ENCODE measurements around the gene SENP6. TPM values are rescaled to one million over a fixed set of nuclear protein-coding genes. Genes with fewer than 3 reads are reported as not detected.

Gene SENP6, protein sequence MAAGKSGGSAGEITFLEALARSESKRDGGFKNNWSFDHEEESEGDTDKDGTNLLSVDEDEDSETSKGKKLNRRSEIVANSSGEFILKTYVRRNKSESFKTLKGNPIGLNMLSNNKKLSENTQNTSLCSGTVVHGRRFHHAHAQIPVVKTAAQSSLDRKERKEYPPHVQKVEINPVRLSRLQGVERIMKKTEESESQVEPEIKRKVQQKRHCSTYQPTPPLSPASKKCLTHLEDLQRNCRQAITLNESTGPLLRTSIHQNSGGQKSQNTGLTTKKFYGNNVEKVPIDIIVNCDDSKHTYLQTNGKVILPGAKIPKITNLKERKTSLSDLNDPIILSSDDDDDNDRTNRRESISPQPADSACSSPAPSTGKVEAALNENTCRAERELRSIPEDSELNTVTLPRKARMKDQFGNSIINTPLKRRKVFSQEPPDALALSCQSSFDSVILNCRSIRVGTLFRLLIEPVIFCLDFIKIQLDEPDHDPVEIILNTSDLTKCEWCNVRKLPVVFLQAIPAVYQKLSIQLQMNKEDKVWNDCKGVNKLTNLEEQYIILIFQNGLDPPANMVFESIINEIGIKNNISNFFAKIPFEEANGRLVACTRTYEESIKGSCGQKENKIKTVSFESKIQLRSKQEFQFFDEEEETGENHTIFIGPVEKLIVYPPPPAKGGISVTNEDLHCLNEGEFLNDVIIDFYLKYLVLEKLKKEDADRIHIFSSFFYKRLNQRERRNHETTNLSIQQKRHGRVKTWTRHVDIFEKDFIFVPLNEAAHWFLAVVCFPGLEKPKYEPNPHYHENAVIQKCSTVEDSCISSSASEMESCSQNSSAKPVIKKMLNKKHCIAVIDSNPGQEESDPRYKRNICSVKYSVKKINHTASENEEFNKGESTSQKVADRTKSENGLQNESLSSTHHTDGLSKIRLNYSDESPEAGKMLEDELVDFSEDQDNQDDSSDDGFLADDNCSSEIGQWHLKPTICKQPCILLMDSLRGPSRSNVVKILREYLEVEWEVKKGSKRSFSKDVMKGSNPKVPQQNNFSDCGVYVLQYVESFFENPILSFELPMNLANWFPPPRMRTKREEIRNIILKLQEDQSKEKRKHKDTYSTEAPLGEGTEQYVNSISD
- 27.9 to 40.9 TPM (median 29.6 TPM) in 5 replicates for total RNA-seq (2022; extraction: Qiagen RNA extraction)

DNA sequence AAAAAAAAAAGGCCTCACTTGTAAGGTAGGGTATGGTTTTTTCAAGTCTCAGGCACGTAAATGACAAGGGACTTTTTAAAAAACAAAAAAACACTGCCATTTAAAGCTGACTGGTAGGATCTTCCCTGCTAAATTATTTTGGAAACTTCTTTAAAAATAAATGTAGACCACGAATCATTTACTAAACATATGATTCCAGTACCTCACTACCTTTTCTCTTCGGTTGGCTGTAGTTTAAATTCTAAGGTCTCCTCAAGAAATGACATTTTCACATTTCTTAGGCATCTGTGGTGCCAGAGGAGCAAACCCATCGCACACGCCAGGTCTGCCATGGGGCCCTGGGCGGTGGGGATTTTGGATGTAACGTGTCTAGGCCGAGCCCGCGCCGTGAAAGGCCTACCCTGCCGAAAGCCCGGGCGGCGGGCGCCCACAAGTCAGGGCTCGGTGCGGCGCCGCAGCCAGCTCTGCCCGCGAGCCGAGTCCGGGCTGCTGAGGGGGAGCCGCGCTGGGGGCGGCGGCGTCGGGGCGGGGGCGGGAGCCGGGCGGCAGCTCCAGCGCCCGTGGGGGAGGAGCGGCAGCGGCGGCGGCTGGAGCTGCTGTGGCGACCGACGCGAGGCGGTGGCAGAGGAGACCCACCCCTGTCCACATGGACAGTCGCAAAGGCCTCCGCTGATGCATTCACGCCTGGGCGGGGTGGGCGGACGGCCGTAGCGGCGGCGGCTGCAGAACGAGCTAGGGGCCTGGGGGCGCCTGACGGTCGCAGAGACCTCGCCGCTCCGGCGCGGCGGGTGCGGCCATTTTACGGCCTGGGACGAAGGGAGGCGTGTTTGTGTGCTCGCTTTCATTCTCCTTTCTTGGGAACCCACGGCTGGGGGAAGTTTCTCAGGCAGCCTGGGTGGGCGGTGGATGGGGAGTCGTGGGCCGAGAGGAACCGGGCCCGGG lies at the start of gene SENP6:
Gene SENP6, plus strand, starts transcription at position 577 of the 942 bp plus-strand sequence. CDS start 645 bp downstream, outside the sequence.

GRCh38 chr6:75748743-75749538 lies 147.3 kb downstream of the SENP6 start, which contains the start of gene MYO6:
MYO6 (plus strand) TSS chr6:75749239; CDS start chr6:75817548, 68,309 bp downstream.

Other genes with a start within 250 kb of the SENP6 start
- 0.18 to 0.53 TPM (median 0.32 TPM) in 5 replicates for gene FILIP1, start 108.1 kb upstream of the SENP6 start, total RNA-seq (2022; extraction: Qiagen RNA extraction)
- gene MYO6, start 147.4 kb downstream of the SENP6 start, total RNA-seq (2022; extraction: Qiagen RNA extraction): 6.7 to 8.9 TPM (median 7.3 TPM) in 5 replicates